GM21529 (cell line): Measurements from ENCODE around the gene FMNL2.

ENCODE experiments used
- ATAC-seq: cut with Tn5 transposase; IDR thresholded peaks from one replicate; pipeline ENCODE4 v1.9.1; 2021; ENCODE audit not compliant: unreplicated experiment

FMNL2 gene

GRCh38 chr2:152446213-152446612 is 111.2 kb downstream of the FMNL2 start:
- no peak for ATAC-seq

DNA sequence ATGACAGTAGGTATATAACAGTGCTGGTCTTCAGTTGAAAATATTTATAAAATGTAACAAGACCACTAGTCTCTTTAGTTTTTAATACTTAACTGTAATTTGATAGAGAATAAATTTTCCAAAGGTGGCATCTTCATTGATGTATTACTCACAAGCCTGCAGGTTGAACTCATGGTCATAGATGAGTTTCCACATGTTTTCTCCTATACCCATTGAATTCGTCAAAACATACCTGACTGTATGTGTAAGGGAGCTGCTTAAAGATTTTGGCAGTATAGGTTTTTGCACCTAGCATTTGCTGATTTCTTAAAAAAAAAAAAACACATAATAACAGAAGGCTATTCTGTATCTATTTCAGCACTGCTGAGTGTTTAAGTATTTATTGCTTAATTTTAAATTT is 112.9 kb downstream of the FMNL2 start:
- ATAC-seq = no peak

GRCh38 chr2:152448606-152449005 is 113.6 kb downstream of the FMNL2 start:
- ATAC-seq = no peak

DNA sequence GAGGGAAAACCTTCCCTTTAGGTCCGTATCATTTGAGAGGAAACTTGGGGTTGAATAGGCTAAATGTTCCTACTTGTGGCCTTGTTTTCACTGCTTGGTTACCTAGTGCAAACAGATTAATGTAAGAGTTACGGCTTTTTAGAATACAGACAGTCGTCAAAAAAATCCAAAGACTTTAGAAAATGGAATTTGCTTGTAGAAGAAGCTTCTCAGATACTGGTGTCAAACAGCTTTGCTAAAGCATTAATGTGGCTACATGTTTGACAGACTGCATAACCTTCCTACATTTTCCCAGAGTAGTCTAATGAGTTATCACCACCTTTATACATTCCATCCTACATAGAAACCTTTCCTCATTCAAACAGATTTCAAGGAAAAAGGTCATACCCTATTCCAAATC is 114.6 kb downstream of the FMNL2 start:
- ATAC-seq = no peak

GRCh38 chr2:152450176-152450575 is 115.2 kb downstream of the FMNL2 start:
- ATAC-seq = no peak

DNA sequence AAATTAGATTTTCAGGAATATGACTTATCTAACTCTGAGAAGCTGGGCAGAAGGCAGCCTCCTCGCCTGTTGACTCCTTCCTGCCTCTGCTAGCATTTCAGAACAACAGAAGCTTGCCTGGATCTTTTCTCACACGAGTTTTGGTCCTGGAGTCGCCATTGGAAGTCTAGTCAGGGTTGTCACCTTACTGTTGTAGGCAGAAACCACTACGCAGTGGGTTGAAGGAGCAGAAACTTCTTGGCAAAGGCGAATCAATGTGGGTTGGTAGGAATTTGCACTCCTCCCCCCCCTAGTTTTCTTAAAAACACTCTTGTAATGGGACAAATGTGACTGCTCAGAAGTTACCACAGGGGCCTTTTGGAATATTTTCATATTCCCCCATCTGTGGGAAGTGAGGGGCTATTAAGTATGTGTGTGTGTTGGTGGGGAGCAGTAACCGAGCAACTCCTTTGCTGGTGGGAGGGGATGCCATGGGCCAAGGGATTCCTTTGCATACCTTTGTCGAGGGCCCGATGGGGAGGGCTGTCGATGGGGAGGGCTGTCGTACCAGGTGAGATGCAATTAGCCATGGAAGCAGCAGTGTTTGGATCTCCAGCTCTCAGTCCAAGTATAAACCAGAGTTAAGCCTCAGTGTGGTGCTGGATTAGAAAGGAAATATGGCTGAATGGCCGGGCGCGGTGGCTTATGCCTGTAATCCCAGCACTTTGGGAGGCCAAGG is 117.4 kb downstream of the FMNL2 start:
- ATAC-seq = no peak

DNA sequence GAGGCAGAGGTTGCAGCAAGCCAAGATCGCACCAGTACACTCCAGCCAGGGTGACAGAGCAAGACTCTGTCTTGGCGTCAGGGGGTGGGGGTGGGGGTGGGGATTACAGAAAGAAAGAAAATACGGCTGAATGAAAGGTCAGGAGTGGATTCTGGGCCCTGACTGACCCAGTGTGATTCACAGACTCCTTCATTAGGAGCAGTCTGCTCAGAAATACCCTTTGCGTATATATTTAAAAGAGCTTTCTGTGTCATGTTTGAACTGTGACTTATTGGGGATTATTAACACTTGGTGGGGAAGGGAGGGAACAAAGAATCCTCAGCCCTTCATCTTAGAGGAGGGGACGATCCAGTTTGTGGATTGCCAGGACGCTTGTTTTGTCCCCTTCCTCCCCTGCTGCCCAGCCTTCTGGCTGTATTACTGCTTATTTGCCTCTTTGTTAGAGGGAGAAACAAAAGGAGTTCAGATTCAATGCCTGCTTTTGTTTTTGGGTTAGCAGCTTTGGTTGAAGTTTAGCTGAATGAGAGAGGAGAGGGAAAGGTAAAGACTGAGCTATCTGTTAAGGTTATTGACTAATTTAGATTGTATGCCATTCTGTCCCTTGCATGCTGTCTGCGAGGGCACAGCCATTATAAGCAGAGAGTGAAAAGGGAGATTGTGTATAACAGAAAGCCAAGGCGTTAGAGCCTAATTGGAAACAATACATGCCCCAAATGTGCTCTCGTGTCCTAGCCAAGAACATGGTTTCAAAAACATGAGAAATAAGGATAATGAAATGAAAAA is 118.3 kb downstream of the FMNL2 start:
- no peak for ATAC-seq

- ATAC-seq = no peak
Observed at GRCh38 chr2:152454371-152454770, 119.4 kb downstream of the FMNL2 start.

GRCh38 chr2:152454960-152455359 is 120.0 kb downstream of the FMNL2 start:
- ATAC-seq = no peak

DNA sequence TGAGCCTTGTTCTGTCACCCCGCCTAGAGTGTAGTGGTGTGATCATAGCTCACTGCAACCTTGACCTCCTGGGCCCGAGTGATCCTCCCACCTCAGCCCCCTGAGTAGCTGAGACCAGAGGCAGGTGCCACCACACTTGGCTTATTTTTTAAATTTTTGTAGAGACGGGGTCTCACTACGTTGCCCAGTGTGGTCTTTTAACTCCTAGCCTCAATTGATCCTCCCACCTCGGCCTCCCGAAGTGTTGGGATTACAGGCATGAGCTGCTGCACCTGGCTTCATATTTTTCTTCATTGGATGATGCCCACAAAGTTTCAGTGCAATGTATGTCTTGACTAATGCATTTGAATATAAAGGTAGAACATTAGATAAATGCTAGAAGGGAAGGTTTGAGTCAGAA is 120.8 kb downstream of the FMNL2 start:
- no peak for ATAC-seq

- ATAC-seq = no peak
Observed at GRCh38 chr2:152456262-152456661, 121.3 kb downstream of the FMNL2 start.

DNA sequence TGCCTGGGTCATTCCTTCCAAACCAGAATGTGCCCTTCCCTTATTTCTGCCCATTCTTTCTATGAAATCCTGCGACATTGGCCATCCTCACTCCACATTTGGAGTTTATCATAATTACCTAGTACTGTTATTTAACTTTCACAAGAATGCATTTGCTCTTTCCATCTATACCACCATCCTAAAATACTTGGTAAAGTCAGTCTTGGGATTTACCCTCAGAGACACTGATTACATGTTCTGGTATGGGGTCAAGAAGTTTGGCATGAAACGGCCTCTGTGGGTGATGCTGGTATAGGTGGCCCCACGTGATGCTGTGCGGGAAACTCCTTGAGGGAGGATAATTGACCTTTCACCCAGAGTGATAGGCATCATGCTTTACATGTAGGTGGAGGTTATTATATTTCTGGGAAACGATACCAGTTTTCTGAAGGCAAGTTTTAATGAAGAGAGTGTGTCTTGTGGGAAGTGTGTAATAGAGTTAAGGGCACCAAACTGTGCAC is 123.5 kb downstream of the FMNL2 start:
- ATAC-seq = no peak

GRCh38 chr2:152459091-152459490 is 124.1 kb downstream of the FMNL2 start:
- ATAC-seq = no peak

DNA sequence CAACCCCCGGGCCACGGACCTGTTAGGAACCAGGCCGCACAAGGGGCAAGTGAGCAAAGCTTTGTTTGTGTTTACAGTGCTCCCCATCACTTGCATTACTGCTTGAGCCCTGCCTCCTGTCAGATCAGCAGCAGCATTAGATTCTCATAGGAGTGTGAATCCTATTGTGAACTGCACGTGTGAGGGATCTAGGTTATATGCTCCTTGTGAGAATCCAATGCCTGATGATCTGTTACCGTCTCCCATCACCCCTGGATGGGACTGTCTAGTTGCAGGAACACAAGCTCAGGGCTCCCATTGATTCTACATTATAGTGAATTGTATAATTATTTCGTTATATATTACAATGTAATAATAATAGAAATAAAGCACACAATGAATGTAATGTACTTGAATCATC is 125.6 kb downstream of the FMNL2 start:
- ATAC-seq = no peak

DNA sequence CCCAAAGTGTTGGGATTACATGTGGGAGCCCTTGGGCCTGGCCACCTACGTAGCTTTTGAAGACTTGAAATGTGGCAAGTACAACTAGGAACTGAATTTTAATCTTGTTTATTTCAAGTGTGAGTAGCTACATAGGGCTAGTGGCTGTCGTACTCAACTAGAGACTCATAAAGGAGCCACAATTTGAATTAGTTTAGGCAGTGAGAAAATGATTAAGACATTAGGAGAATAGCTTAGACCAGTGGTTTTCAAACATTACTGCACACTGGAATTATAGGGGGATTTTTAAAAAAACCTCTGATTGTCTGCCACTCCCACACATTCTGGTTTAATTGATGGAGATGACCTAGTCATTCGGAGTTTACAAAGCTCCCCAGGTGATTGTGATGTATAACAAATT is 127.1 kb downstream of the FMNL2 start:
- no peak for ATAC-seq

GRCh38 chr2:152462779-152463178 is 127.8 kb downstream of the FMNL2 start:
- no peak for ATAC-seq

- no peak for ATAC-seq
Observed at GRCh38 chr2:152464851-152465470, 130.0 kb downstream of the FMNL2 start.

DNA sequence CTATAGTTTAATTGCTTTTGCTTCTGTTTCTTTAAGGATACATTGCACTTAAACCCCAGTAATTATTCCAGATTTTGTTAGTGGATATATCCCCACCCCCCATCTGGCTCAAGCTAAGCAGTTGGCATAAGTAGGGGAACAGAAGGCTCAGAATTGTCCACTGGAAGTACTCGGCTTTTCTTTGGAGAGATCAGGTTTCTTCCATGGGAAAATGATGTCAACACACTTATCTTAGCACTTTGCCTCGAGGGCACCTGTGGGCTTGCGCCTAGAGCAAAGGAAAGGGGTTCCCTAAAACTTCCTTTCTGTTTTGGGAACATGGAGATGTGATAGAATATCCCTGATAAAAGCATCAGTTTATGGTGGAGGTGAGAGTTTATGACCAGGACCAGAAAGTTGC is 130.6 kb downstream of the FMNL2 start:
- ATAC-seq = no peak

GRCh38 chr2:152466041-152466440 is 131.1 kb downstream of the FMNL2 start:
- ATAC-seq = peak; percentile 21

DNA sequence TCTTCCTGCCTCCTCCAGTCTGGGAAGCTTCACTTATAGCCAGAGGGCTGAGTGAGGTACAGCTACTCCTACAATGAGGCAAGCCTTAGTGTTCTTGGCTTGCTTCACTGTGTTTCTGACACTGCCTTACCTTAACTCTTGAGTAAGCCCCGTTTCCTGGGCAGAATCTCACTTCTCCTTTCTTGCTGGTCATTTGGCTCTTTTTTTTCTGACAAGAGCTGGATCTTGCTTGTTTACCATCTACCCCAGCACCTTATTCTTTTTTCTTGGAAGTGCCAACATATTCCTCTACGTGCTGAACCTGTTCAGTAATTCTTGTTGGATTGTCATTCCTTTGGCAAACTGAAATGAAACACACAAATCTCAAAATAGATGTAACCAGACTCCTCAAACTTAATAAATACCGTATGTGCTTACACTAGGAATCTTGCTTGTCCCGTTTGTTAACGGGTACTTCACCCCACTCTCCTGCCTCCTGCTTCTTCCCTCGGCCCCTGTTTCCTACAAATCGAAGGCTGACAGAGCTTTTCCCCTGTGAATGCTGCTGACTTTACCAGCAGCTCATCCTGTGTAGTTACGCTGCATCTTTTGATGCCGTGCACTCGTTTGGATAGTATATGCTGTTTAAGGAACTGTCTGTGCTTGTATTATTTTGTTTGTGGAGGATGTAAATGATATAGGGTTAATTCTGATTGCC is 132.2 kb downstream of the FMNL2 start:
- ATAC-seq = peak; percentile 94

DNA sequence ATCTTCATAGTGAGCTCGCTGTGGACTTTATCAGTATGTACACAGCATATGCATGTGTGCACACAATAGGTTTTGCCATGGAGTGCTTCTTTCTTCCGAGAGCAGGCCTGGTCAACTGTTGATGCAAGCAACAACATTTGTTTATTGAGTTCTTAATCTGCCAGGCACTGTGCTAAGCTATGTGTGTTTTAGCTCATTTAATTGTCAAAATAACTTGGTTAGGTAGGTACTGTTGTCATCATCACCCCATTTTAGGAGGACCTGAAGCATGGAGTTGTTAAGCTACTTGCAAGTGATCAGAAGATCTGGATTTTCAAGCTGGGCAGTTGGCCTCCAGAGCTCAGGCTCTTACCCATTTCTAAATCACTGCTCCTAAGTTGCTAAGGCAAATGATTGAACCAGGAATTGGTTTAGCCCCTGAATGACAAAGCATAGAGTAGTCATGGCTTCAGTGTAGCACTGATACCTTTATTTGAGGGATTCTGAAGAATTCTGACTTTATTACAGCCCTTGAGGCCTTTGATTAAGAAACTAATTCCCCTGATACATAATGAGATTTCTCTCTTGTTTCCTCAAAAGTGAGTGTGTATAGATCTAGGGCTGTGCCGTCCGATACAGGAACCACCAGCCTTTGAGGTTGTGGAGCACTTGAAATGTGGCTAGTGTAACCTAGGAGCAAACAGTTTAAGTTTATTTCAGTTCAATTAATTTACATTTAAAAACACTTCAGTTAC is 132.9 kb downstream of the FMNL2 start:
- ATAC-seq = no peak
